ENCODE data around the gene GP9. TPM values are rescaled to one million over a fixed set of nuclear protein-coding genes. Genes with fewer than 3 reads are reported as not detected.

GP9 gene
- total and polyA plus RNA-seq, 8 donors = 0.14 TPM; not detected in 7

DNA sequence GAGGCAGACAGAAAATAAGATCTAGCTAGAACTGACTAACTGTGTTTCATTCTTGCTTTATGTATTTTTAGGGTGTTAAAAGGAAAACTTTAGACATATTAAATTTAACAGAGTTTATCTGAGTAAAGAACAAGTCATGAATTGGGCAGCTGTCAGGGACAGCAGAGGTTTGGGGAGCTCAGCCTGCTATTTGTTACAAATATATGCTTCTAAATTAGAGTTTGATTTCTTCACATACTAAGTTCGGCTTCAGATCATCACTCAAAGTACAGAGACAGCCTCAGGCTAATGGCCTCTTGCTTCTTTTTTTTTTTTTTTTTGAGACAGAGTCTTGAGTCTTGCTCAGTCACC is 37.6 kb upstream of the GP9 start:
- Histone ChIP-seq H3K4me3 (no peak overlapping the region), H3K36me3 (no peaks in the 10 kb centered on the region), H3K27me3 (no peaks in the 10 kb centered on the region), H3K27ac (no peak overlapping the region), H3K9me3 (no peaks in the 10 kb centered on the region), H3K4me1 (no peaks in the 10 kb centered on the region)
- ATAC-seq = no peak
- intact Hi-C loops (cut with DNase I) = no loop called here
- TF ChIP-seq, protein P1, sequence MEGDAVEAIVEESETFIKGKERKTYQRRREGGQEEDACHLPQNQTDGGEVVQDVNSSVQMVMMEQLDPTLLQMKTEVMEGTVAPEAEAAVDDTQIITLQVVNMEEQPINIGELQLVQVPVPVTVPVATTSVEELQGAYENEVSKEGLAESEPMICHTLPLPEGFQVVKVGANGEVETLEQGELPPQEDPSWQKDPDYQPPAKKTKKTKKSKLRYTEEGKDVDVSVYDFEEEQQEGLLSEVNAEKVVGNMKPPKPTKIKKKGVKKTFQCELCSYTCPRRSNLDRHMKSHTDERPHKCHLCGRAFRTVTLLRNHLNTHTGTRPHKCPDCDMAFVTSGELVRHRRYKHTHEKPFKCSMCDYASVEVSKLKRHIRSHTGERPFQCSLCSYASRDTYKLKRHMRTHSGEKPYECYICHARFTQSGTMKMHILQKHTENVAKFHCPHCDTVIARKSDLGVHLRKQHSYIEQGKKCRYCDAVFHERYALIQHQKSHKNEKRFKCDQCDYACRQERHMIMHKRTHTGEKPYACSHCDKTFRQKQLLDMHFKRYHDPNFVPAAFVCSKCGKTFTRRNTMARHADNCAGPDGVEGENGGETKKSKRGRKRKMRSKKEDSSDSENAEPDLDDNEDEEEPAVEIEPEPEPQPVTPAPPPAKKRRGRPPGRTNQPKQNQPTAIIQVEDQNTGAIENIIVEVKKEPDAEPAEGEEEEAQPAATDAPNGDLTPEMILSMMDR (IDR thresholded peaks at IDR 0.05) = no peak
- DNase-seq = no peak
- no peak for FAIRE-seq
- WGBS, 2 donors = 60 to 69% methylated on average over 1 of the region's 1 CpG

DNA sequence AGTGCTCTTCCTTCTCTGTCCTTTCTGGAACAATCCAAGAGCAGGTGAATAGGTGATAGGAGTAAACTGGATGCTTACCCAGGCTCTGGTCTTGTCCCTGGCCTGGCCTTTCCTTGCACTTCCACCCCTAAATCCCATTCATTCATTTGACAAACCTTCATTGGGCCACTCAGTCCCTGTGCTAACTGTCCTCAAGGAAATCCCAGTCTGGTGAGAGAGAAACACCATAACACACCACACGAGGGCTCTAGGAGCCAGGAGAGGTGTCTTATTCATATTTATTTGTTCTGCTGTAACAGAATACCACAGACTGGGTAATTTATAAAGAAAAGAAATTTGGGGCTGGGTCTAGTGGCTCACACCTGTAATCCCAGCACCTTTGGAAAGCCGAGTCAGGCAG is 36.7 kb upstream of the GP9 start:
- Histone ChIP-seq H3K27ac (no peak overlapping the region), H3K36me3 (no peaks in the 10 kb centered on the region), H3K4me1 (no peaks in the 10 kb centered on the region), H3K4me3 (no peak overlapping the region), H3K27me3 (no peaks in the 10 kb centered on the region), H3K9me3 (no peaks in the 10 kb centered on the region)
- ATAC-seq (peak in 1 of 4 donors; percentile 29), DNase-seq (peak in 1 of 6 donors; percentile 37), FAIRE-seq (no peak)
- WGBS, 2 donors = 26 to 46% methylated on average over 2 of the region's 2 CpGs
- intact Hi-C loops (cut with DNase I) = no loop called here
- TF ChIP-seq, protein P1 (IDR thresholded peaks at IDR 0.05) = peak in 1 of 4 donors; percentile 15

DNA sequence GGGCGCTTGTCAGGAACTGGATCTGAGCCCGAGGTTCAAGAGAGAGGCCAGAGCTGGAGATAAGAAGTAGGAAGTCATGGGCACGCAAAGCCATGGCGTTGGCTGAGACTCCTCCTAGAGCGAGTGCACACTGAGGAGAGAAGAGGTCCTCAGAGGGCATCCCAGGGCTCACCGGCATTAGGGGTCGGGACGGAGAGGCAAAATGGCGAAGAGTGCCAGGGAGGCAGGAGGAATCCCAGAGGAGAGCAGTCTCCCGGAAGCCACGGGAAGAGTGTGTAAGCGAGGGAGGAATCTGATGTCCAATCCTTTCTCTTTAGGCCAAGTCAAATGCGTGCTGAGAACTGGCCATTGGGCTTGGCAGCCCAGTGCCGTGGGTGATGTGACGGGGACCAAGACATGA is 35.5 kb upstream of the GP9 start:
- Histone ChIP-seq H3K4me3 (no peak overlapping the region), H3K27me3 (no peaks in the 10 kb centered on the region), H3K36me3 (no peaks in the 10 kb centered on the region), H3K4me1 (no peaks in the 10 kb centered on the region), H3K27ac (no peak overlapping the region), H3K9me3 (no peaks in the 10 kb centered on the region)
- DNase-seq = peak in 1 of 6 donors; percentile 37
- no peak for ATAC-seq
- FAIRE-seq = no peak
- intact Hi-C loops (cut with DNase I) = no loop called here
- TF ChIP-seq, protein P1 (IDR thresholded peaks at IDR 0.05) = no peak
- 78 to 80% methylated on average over 15 of the region's 15 CpGs for WGBS, 2 donors

DNA sequence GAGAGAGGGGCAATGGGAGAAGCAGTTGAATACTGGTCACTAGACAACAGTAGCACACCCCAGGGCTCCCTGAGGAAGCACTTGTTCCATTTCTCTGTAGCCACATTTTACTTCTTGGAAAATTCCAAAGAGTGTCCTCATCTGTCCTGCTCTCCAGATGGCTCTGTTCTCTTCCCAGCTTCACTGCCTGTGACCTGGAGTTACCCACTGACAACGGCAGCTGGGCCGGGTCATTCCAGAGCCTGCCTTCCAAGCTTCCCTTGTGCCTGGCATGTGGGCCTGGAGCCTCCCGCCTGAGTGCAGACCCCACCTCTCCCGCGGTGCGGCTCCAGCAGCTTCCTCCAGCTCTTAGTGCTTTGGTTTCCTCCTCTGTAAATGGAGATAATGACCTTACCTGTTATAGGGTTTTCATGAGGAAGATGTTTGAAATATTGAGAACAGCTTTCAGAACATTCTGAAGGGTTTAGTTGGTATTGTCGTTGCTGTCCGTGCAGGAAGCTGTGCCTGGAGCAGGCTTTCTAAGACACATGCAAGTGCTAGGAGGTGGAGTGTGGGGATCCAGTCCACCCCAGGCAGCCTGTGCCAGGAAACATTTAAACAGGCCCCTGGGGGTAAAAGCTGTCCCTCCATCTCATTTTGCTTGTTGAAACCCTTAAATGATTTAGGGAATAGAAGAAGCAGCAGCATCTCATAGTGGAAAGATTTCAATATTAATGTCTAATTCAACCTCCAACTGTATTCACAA is 34.7 kb upstream of the GP9 start:
- Histone ChIP-seq H3K4me3 (no peak overlapping the region), H3K4me1 (no peaks in the 10 kb centered on the region), H3K27ac (no peak overlapping the region), H3K36me3 (no peaks in the 10 kb centered on the region), H3K27me3 (no peaks in the 10 kb centered on the region), H3K9me3 (no peaks in the 10 kb centered on the region)
- intact Hi-C loops (cut with DNase I) = no loop called here
- FAIRE-seq (no peak), ATAC-seq (no peak), DNase-seq (peak in 1 of 6 donors; percentile 43)
- TF ChIP-seq, protein P1 (IDR thresholded peaks at IDR 0.05) = no peak
- 66 to 75% methylated on average over 8 of the region's 8 CpGs for WGBS, 2 donors
